Measurements from ENCODE around the gene PHACTR4.
"Not testable (repeated sequence)": the region's sequence is repeated elsewhere in the genome, so short reads cannot be mapped to it uniquely, and the experiment has no call there.

PHACTR4 gene

DNA sequence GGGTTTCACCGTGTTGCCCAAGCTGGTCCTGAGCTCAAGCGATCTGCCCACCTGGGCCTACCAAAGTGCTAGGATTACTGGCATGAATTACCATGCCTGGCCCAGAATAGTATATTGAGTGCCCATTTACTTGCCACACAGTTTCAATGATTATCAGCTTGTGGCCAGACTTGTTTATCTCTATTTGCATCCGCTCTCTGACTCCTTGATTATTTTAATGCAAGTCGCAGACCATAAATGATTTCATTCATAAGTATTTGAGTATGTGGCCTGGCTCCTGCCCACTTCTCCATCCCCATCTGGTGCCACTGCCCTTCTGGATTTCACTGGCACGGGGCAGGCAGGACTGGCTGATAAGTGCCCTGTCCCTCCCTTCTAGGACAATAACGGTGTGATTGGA lies 165.1 kb downstream of the PHACTR4 start:
- no peak for DNase-seq

DNA sequence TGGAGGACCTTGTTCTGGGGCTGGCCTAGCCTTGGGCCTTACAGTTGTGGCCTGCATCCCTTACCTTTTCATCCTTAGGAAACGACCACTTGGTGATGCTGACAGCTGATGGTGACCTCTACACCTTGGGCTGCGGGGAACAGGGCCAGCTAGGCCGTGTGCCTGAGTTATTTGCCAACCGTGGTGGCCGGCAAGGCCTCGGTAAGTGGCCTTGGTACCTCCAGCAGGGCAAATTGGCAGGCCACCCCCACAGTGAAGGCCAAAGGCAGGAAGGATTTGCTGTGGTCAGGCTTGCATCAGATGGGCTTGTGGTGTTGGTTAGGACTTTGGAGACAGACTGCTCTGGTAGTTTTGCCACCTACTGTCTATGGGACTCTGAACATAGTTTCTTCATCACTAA lies 165.6 kb downstream of the PHACTR4 start:
- DNase-seq = no peak

DNA sequence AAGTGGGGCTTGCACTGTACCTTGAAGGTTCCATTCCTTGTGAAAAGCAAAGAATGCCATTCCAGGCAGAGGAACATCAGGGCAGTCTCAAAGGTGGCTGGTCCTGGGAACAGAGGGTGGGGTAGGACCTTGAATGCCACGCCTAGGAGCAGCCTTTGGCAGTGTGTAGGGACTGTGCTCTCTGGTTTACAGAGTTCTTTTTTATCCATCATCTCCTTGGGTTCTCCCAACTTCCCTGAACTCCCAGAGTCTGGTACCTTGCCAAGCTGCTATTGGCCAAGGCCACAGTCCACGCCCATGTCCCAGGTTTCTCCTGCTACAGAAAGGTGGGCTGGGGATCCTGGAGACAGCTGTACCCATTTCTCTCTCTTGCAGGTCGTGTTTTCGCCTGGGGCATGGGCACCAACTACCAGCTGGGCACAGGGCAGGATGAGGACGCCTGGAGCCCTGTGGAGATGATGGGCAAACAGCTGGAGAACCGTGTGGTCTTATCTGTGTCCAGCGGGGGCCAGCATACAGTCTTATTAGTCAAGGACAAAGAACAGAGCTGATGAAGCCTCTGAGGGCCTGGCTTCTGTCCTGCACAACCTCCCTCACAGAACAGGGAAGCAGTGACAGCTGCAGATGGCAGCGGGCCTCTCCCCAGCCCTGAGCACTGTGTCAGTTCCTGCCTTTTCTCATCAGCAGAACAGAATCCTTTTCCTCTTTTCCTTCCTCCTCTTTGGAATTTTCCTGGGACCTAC lies 168.1 kb downstream of the PHACTR4 start:
- no peak for DNase-seq

DNA sequence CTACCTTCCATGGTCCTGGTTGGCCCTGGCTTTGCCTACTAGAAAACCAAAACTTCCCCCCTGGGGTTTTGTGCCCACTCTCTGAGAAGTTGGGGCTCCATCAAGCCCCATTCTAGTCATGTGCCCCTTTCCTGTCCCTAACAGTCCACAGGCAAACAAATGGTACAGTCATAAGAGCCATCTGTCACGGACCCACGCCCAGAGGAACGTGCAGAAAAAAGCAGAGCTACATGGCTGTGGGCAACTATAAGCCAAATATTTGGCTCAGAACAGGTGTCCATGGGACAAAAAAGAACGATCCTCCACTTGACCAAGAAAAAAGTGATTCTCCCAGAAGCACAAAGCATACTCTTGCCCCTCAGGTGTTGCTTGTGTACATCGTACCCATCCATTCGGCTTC lies 168.7 kb downstream of the PHACTR4 start:
- no peak for DNase-seq

DNA sequence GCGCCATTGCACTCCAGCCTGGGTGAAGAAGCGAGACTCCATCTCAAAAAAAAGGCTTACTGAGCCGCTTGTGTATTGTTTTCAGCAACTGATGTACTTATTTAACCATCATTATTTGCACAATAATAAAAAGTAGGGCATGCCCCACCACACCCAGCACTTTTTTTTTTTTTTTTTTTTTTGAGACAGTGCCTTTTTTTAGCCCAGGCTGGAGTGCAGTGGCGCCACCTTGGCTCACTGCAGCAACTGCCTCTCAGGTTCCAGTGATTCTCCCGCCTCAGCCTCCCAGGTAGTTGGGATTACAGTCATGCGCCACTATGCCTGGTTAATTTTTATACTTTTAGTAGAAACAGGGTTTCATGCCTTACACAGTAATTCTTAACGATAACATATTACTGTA lies 171.1 kb downstream of the PHACTR4 start:
- no peak for DNase-seq

DNA sequence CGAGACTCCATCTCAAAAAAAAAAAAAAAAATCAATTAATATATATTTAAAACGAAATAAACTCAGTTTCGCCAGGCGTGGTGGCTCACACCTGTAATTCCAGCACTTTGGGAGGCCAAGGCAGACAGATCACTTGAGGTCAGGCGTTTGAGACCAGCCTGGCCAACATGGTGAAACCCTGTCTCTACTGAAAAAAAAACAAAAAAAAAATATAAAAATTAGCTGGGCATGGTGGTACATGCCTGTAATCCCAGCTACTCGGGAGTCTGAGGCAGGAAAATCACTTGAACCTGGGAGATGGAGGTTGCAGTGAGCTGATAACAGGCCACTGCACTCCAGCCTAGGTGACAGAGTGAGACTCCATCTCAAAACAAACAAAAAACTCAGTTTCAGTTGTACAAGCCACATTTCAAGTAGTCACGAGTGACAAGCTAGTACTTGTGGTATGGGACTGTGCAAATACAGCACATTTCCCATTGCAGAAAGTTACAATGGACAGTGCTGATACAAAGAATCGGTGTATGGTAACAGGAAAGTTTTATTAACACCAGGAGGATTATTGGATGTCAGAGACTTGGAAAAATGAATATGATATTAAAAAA lies 172.0 kb downstream of the PHACTR4 start:
- DNase-seq = not testable (repeated sequence)

DNA sequence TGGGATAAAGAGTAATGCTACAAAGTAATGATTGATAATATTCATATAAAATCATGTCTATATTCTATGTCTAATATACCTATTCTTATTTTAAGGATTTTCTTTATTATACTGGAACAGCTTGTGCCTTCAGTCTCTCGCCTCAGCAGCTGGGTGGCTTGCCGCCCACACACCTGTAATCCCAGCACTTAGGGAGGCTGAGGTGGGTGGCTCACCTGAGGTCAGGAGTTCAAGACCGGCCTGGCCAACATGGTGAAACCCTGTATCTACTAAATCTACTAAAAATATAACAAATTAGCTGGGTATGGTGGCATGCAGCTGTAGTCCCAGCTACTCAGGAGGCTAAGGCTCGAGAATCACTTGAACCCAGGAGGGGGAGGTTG lies 175.7 kb downstream of the PHACTR4 start:
- no peak for DNase-seq

DNA sequence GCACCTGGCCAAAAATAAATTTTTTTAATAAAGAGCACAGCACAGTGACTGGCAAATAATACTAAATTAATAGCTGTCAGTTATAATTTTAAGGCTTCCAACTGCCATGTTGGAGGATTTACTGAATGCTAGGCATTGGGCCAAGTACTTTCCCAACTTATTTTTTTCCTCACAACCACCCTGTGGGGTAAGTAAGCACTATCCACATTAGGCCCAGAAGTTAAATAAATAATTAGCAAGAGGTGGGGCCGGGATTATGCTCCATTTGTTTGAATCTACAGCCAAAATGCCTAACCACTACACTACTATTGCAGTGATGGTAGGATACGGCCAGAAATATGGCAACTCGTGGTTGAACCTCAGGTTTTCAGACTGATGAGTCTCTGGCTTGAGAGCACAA lies 178.8 kb downstream of the PHACTR4 start:
- no peak for DNase-seq

All from stimulated activated CD8-positive, alpha-beta memory T cell treated with anti-CD3 and anti-CD28 coated beads, Interleukin-4, amount 100 ng/mL, for 48 hours (primary cell).